GM18526 (cell line): ENCODE data around the gene OPTN.

Source experiments
- POLR2A ChIP-seq: IDR thresholded peaks from 3 replicates; pipeline ENCODE4 v1.6.1; 2011; ENCODE audit not compliant: insufficient read length; ENCODE audit errors: extremely low read depth

Gene OPTN

DNA sequence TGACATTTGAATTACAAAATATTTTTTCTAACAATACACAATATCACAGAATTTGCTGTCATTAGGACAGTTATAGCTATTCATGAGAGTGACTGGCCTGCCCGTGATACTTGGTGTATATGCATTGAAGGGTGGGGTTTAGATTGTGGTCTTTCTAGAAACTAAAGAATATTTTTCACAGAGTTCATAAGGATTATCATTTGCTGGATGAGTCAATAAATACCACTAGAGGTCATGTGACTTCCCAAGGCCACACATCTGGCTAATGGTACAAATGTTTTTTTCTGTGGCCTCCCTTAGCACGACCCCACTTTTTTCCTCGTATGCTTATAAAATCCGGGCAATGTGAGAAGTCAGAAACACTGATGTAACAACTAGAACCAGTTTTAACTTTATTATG, 5.2 kb downstream of the OPTN start:
- TF ChIP-seq POLR2A = no peak

DNA sequence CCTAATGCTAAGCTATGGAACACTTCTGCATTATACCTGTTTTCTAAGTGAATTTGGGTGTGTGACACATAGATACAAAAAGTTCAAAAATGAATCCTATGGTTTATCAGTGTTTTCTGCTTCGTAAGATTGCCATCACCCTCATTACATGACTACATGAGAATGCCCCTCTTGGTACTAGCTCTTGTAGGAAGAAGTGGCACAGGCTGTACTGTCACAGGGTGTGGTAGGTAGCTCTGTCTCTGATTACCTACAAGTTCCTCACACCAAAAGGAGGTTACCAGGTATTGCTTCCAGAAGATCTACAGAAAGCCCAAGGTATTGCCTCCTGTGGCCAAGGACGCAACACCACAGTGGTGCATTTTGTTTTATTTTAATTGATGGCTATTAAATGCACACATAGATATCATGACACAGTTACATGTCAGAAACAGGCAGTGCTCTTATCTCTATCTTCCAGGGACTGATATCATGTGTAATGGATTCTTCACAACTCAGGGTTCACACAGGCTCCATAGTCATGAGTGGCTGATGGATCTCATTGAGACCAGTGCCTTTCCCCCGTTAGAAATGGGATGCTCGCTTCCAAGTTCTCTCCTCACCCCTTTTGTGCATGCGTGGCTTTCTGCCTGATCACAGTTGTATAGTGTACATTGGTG, 6.6 kb downstream of the OPTN start:
- no peak for TF ChIP-seq POLR2A

DNA sequence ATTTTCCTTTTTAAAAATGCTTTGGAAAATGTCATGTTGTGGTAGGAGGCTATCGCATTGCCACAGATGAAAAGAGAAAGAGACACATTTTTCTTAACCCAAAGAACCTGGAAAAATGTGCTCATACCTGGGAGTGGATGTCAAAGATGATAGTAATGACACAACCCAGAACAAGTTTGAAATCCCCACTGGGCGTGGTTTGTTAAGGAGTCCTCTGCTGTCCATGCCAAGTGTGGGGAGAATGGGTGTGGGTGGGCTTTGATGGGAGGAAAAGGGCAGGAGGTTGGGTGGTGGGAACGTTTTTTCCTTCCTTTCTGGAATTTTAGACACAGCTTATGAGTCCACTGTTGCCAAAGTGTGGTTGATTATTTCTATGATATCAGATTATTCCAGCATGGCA, 10.9 kb downstream of the OPTN start:
- TF ChIP-seq POLR2A = no peak

DNA sequence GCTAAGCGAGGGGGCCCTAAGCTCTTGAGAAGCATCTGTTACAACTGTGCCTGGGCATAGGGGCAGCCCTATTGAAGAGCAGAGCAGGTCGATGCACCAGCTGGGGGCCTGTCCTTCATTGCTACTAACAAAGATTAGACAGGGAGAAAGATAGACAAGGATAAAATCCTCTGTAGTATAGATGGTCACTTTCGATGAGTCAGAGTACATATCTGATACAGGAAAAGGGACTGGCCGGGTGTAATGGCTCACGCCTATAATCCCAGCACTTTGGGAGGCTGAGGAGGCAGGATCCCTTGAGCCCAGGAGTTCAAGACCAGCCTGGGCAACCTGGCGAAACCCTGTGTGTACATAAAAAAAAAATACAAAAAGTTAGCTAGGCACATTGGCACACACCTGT, 13.6 kb downstream of the OPTN start:
- no peak for TF ChIP-seq POLR2A

DNA sequence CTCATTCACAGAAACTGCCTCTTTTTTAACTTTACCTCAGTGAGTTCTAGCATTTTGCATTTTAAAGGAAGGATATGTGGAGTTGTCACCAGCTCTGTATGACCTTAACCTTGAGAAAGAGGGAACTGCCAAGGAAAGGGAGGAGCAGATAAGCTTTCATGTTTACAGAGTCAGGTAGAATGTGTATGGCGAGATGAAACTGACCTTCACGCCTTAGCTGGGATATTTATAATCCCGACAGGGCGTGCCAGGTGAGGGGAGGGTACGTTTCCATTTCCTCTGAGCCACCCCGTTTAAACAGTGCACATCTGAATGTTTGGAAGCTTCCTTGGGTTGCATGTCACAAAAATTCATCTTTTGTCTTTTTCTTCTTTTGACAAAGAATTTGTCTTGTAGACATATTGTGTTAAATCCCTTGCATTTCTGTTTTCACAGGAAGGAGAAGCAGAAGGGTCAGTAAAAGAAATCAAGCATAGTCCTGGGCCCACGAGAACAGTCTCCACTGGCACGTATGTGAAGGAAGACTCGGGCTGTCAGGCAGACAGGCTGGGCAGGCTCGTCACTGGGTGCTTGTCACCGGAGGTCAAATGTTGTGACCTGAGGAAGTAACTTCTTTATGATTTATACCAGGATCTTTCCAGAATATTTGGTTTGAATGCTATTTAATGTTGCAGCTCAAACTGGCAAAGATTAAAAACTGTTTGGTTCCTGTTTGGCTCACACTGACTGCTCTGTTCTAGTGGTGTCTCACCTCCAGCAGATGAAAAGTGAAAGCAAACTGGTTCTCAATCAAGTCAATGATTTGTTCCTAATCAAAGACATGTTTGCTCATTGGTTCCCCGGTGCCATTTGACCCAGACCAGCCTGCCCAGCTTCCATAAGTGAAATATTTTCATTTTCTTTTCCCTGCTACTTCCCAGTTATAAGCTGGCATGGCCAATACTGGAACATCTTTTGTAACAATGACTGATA, 16.2 kb downstream of the OPTN start:
- no peak for TF ChIP-seq POLR2A

DNA sequence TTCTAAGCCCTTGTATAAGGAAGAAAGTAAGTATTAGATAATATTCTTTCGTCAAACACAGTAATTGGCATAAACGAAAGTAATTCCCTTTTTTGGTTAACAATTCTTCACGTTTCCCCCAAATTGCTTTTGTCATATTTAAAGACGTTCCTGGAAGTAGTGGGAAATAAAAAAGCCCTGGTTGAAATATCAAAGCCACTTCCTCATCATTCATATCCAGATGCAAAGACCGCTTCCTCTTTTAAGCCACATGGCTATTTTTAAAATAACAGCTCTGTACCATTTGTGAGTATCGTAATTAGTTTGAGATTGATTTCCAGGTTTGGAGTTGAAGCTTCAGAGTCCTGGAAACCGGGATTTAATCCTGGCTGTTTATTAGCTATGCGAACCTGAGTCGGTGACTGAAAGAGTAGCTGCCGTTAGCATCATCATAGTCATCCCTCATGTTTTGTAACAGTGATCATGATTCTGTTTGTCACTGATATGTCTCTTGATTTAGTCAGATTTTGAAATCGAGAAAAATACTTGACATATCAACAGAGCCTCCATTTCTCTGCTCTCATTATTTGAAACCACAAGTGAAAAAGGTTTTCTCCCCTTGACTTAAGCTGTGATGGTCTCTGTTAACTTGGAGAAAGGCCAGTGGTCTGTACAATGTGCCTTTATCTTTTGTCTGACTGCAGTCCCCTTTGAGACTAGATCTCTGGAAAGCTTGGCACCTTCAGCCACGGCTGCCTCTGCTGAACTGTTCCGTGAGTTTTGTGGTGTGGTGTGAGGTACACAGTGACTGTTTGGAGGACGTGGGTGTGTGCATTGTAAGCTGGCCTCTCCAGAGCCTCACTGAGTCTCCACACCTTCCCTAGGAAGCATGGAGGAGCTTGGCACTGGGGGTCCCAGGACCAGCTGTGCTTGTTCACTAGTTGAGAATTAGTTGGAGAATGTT, 18.1 kb downstream of the OPTN start:
- TF ChIP-seq POLR2A = no peak

DNA sequence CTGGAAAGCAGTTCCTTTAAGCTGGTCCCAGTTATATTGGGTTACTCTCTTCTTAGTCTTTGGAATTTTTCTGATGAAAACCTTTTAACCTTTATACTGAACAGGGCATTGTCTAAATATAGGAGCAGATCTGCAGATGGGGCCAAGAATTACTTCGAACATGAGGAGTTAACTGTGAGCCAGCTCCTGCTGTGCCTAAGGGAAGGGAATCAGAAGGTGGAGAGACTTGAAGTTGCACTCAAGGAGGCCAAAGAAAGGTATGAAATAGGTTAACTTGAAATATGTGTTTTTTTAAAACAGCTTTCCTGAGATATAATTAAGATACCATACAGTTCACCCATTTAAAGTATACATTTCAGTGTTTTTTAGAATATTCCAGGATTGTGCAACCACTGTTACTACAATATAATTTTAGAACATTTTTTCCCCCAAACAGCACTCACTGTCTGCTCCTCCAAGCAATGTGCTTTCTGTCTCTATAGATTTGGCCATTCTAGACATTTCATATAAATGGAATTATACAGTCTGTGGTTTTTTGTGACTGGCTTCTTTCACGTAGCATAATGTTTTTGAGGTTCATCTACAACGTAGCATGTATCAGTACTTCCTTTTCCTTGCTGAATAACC, 18.9 kb downstream of the OPTN start:
- TF ChIP-seq POLR2A = no peak

DNA sequence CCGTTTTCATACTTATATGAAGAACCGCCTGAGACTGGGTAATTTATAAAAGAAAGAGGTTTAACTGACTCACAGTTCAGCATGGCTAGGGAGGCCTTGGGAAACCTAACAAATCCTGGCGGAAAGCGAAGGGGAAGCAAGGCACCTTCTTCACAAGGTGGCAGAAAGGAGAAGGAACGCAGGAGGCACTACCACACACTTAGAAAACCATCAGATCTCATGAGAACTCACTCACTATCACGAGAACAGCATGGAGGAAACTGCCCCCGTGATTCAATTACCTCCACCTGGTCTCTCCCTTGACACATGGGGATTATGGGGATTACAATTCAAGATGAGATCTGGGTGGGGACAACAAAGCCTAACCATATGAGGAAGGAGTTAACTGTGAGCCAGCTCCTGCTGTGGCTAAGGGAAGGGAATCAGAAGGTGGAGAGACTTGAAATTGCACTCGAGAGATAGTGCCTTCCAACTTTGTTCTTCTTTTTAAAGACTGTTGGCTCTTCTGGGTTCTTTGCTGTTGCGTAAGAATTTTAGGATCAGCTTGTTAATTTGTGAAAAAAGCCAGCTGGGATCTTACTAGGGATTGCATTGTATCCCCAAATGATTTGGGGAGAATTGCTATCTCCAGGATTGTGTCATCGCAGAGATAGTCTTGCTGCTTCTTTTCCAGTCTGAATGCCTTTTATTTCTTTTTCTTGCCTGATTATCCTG, 21.0 kb downstream of the OPTN start:
- no peak for TF ChIP-seq POLR2A

DNA sequence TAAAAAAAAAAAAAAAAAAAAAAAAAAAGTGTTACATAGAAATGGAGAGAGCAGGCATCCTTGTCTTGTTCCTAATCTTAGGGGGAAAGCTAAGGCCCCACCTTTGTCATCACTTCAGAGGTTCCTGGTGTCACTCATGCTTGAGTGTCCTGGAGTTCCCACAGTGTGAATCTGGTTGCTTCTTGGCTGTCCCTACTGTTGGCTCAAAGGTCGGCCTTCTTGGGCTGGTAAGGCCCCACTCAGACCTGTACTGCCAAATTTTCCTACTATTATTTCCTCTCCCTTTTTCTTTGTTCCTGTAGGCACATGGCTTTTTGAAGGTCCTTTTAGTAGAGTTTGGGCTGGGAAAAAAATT, 21.5 kb downstream of the OPTN start:
- no peak for TF ChIP-seq POLR2A

DNA sequence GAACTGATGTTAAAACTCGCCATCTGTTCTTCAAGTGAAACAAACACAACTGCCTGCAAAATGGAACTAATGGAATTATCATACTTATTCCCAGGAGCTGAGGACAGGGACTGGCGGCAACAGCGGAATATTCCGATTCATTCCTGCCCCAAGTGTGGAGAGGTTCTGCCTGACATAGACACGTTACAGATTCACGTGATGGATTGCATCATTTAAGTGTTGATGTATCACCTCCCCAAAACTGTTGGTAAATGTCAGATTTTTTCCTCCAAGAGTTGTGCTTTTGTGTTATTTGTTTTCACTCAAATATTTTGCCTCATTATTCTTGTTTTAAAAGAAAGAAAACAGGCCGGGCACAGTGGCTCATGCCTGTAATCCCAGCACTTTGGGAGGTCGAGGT, 36.7 kb downstream of the OPTN start:
- no peak for TF ChIP-seq POLR2A

DNA sequence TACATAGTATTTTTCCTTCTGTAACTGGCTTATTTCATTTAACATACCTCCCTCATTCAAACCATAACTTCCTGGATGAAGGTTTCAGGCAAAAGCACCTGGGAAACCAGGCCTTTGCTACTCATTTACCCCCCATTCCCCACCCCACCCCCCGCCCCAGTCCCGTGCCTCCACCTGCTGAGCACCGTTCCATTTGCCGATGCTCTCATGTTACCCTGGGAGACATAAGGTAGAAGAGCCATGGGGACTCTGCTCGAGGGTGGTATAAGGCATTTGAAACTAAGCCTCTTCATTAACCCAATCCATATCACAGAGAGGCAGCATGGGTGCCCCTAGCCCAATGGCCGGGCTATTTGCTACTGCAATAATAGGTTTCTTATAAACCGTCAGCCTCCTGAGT, 39.2 kb downstream of the OPTN start:
- TF ChIP-seq POLR2A = no peak

DNA sequence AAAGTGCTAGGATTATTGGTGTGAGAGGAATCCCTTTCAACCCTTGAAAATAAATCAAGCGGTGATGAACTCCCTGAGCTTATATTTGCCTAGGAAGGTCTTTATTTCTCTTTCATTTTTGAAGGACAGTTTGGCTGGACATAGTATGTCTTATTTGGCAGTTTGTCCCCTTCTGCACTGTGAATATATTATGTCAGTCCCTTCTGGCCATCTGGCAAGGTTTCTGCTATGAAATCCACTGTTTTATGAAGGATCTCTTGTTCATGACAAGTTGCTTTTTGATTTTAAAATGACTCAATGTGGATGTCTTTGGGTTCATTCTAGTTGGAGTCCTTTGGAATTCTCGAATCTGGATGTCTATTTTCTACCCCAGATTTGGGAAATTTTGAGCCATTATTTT, 39.7 kb downstream of the OPTN start:
- TF ChIP-seq POLR2A = no peak

DNA sequence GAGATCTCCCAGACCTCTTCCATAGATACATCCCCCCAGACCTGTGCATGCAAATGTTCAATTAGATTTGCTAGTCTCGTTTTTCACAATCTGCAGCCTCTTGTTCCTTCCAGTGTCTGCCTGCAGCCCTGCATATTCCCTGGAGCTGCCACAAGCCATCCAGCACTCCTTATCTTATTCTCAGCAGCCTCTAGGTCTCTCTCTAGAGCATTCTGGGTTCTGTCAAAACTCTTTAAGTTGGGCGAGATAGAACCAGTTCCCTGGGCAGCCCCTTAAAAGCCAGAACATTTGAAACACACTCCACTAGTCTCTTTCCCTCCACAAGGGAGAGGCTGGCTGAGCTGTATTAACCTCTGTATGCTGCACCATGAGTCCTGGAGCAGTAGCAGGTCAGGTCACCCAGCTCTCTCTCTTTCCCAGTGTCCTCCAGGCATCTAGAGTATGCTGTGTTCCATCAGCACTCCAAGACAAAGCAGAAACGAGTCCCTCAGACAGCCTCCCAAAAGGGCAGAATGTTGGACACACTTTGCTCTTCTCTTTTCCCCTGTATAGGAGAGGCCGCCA, 40.7 kb downstream of the OPTN start:
- TF ChIP-seq POLR2A = no peak

DNA sequence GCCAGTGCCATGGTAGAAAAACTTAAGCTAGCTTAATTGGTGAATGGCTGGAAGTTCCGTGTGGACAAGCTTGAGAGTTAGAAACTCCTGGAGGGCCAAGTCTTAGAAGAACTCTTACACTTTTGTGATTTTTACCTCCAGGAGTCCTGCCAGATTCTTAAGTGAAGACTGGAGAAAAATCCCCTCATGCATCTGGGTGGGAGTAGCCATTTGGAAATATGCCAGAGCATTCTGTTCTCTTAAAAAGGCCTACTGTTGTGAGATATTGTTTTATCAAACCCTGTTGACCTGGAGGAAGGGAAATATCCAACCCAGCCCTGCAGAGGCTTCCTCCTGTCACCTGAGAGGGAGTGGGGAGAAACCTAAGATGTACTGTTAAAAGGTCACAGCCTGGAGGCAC, 43.8 kb downstream of the OPTN start:
- TF ChIP-seq POLR2A = no peak
